K562 (cell line): ENCODE measurements around the gene PREB. TPM values are rescaled to one million over a fixed set of nuclear protein-coding genes. Genes with fewer than 3 reads are reported as not detected.
A peak's percentile ranks its signal among the peaks of the same experiment; 100 is the strongest.

Source experiments
- ATAC-seq: fragments of 200-7000 bp; cut with Tn5 transposase; 3 replicates; pipeline ENCODE4 v1.9.1; 2020; ENCODE audit warnings: moderate library complexity
- BruUV-seq: library from RNA; stranded (reverse); fragments of 400-500 nt; replicated peaks from 2 replicates; lab custom pipeline; 2021; lab: Mats Ljungman, UMichigan
- CTCF ChIA-PET: fragments of 300-600 bp; formaldehyde crosslinking; extraction: SDS; loops from one replicate; lab custom pipeline; 2021; ENCODE audit warnings: low intra/inter-chr PET ratio; lab: Yijun Ruan, JAX
- POLR2A ChIA-PET: fragments of 300-600, 350-650 bp; sonication (Branson Sonifier 250); formaldehyde crosslinking; extraction: SDS; loops from one replicate; lab custom pipeline; 2021; ENCODE audit warnings: antibody characterized with exemption, inconsistent platforms; lab: Yijun Ruan, JAX
- DNase-seq, 4 experiments: peaks; one replicate each; pipeline versions ENCODE4 v3.0.0 to v3.0.0-alpha.2; 2011 to 2018; ENCODE audit warnings: low spot score in 3 of 4, mixed read lengths in 3 of 4; ENCODE audit errors: extremely low read depth in 1 of 4
- FAIRE-seq: peaks from 2 replicates; lab custom pipeline; 2011; peaks lifted over from hg19 to GRCh38; lab: Jason Lieb, UNC
- H2AFZ ChIP-seq: 2 replicates; pipeline ENCODE4 v1.6.0; 2011; ENCODE audit warnings: low read depth, low read length, control low read depth, inconsistent platforms
- H3K27ac ChIP-seq: fragments of 200-600 bp; 3 replicates; pipeline ENCODE4 v1.8.0; 2011; ENCODE audit warnings: low read depth, mild to moderate bottlenecking, control low read depth, inconsistent platforms, low read length, moderate library complexity, mixed read lengths; ENCODE audit errors: extremely low read depth
- H3K27me3 ChIP-seq, 2 experiments: fragments of 300-600 bp in 1 of 2; 2 replicates in 1 of 2; 3 replicates in 1 of 2; pipeline versions ENCODE4 v1.6.0 to v1.8.0; 2011; ENCODE audit warnings: inconsistent platforms in 2 of 2, low read length in 2 of 2, mild to moderate bottlenecking in 1 of 2, mixed read lengths in 1 of 2, moderate library complexity in 1 of 2; ENCODE audit not compliant: control insufficient read depth in 2 of 2, insufficient read depth in 2 of 2
- H3K36me3 ChIP-seq: fragments of 300-600 bp; 3 replicates; pipeline ENCODE4 v1.8.0; 2011; ENCODE audit warnings: mild to moderate bottlenecking, low read length, inconsistent platforms; ENCODE audit not compliant: control insufficient read depth, insufficient read depth
- H3K4me1 ChIP-seq, 2 experiments: fragments of 200-600 bp in 1 of 2; replicated peaks in 1 of 2; 2 replicates in 1 of 2; 3 replicates in 1 of 2; pipeline versions ENCODE4 v1.5.1 to v1.8.0; 2011; ENCODE audit warnings: inconsistent platforms in 2 of 2, low read length in 2 of 2, mild to moderate bottlenecking in 1 of 2, mixed read lengths in 1 of 2, moderate library complexity in 1 of 2; ENCODE audit not compliant: control insufficient read depth in 2 of 2, insufficient read depth in 2 of 2
- H3K4me2 ChIP-seq: 2 replicates; pipeline ENCODE4 v1.6.1; 2011; ENCODE audit warnings: low read length, control low read depth, inconsistent platforms, mixed read lengths; ENCODE audit not compliant: insufficient read depth
- H3K4me3 ChIP-seq: fragments of 200-600 bp; sonication (generic), shearing (Covaris generic); 2 replicates; pipeline ENCODE4 v1.5.1; 2016; ENCODE audit warnings: control low read depth, inconsistent platforms
- H3K79me2 ChIP-seq: fragments of 200-600 bp; 3 replicates; pipeline ENCODE4 v1.8.0; 2011; ENCODE audit warnings: low read length, inconsistent platforms; ENCODE audit not compliant: control insufficient read depth, insufficient read depth
- H3K9ac ChIP-seq, 2 experiments: 2 replicates each; pipeline versions ENCODE4 v1.6.0 to v1.6.1; 2011; ENCODE audit warnings: low read depth in 2 of 2, low read length in 2 of 2, control low read depth in 1 of 2, inconsistent platforms in 1 of 2, mild to moderate bottlenecking in 1 of 2, mixed read lengths in 1 of 2; ENCODE audit not compliant: insufficient read depth in 1 of 2
- H3K9me1 ChIP-seq: one replicate; pipeline ENCODE4 v1.6.0; 2011; ENCODE audit warnings: inconsistent platforms, mild to moderate bottlenecking, low read length, moderate library complexity; ENCODE audit not compliant: control insufficient read depth, insufficient read depth
- H3K9me3 ChIP-seq: replicated peaks from 2 replicates; pipeline ENCODE4 v1.5.1; 2011; ENCODE audit warnings: low read depth, low read length, inconsistent platforms; ENCODE audit not compliant: control insufficient read depth, insufficient read depth
- H4K20me1 ChIP-seq: replicated peaks from 2 replicates; pipeline ENCODE4 v1.6.1; 2011; ENCODE audit warnings: low read length, inconsistent platforms, mixed read lengths; ENCODE audit not compliant: control insufficient read depth, insufficient read depth
- BRD4 ChIP-seq: fragments of 200-600 bp; sonication (generic); IDR thresholded peaks from 2 replicates; pipeline ENCODE4 v1.6.1; 2017; ENCODE audit warnings: inconsistent platforms
- CHD4 ChIP-seq: fragments of 200-600 bp; sonication (generic); IDR thresholded peaks from 3 replicates; pipeline ENCODE4 v1.6.1; 2012; ENCODE audit warnings: low read depth, mild to moderate bottlenecking, mixed read lengths, low read length, inconsistent platforms; ENCODE audit not compliant: insufficient read depth, insufficient replicate concordance, poor library complexity, severe bottlenecking
- E2F5 ChIP-seq: sonication (generic); formaldehyde crosslinking; IDR thresholded peaks from 2 replicates; pipeline ENCODE4 v1.8.0; 2022; ENCODE audit warnings: mild to moderate bottlenecking, missing genetic modification reagents
- HDGF ChIP-seq: fragments of 450-650 bp; IDR thresholded peaks from 2 replicates; pipeline ENCODE4 v1.6.1; 2016
- KDM5B ChIP-seq: fragments of 200-600 bp; sonication (generic); IDR thresholded peaks from 2 replicates; pipeline ENCODE4 v1.6.1; 2012; ENCODE audit warnings: low read depth, mild to moderate bottlenecking, moderate library complexity, low read length, control low read depth, inconsistent platforms; ENCODE audit not compliant: insufficient replicate concordance
- PTRF ChIP-seq: fragments of 450-650 bp; IDR thresholded peaks from 2 replicates; pipeline ENCODE4 v1.6.1; 2016; ENCODE audit warnings: mild to moderate bottlenecking, missing genetic modification characterization, missing compliant biosample characterization
- RUNX1 ChIP-seq: sonication (generic); IDR thresholded peaks from 2 replicates; pipeline ENCODE4 v1.6.1; 2016; ENCODE audit warnings: antibody characterized with exemption, low read depth
- ZNF239 ChIP-seq: fragments of 250-450 bp; sonication (Bioruptor Pico); IDR thresholded peaks from 2 replicates; pipeline ENCODE4 v1.4.0; 2020; ENCODE audit warnings: mild to moderate bottlenecking
- ZNF318 ChIP-seq, 2 experiments: fragments of 450-650 bp; IDR thresholded peaks; 2 replicates each; pipeline ENCODE4 v1.6.1; 2016; ENCODE audit warnings: mild to moderate bottlenecking in 2 of 2, borderline replicate concordance in 1 of 2, low read depth in 1 of 2, moderate library complexity in 1 of 2
- WGBS: fragments of 100-300 bp; shearing (Covaris generic); methylation state at CpG from one replicate; pipeline ENCODE4 v1.1.6; 2016; ENCODE audit warnings: low coverage, mixed read lengths; ENCODE audit not compliant: insufficient coverage; ENCODE audit errors: missing lambda C conversion rate; 5-methylcytosine and 5-hydroxymethylcytosine counted together
- in situ Hi-C: fragments of 300-500 bp; cut with MboI; formaldehyde crosslinking; loops from 4 replicates; pipeline ENCODE4 v1.15.0; 2018; ENCODE audit warnings: inconsistent platforms, mixed read lengths
- intact Hi-C: fragments of 100-400 bp; cut with micrococcal nuclease; formaldehyde crosslinking; loops from 2 replicates; pipeline ENCODE4 v1.14.2; 2022
- polyA plus RNA-seq, 8 experiments: library from polyadenylated mRNA; depleted of rRNA in 4 of 8; stranded (reverse) in 5 of 8; unstranded in 3 of 8; fragments of >200 nt; fragmentation: Nextera tagmentation in 2 of 8; fragmentation: Illumina TruSeq in 1 of 8; extraction: Ambion mirVana in 2 of 8; extraction: Trizol in 1 of 8; gene quantifications; 2 replicates each; pipeline versions ENCODE4 v1.2.1 to v1.2.3, GENCODE V29; 2011 to 2014; ENCODE audit warnings: inconsistent platforms in 1 of 8, missing spikeins in 1 of 8
- total RNA-seq, 7 experiments: library from RNA; depleted of rRNA in 6 of 7; stranded (reverse); fragments of >200 nt in 6 of 7; fragmentation: Illumina TruSeq in 2 of 7; extraction: Trizol in 2 of 7; gene quantifications; 2 replicates each; pipeline versions ENCODE4 v1.2.1 to v1.2.3, GENCODE V29; 2011 to 2021; ENCODE audit warnings: low replicate concordance in 1 of 7

PREB gene
- total and polyA plus RNA-seq, 9 of the 15 experiments (the other 6 are each of a cell fraction or from before 2014, with no cell fraction given): 35.1 to 84.2 (median 67.2) TPM

- TF ChIP-seq E2F5: no peak
- no peak for TF ChIP-seq RUNX1
These were observed at the start of gene PREB (continued) for GRCh38 chr2:27133905-27134780.

GRCh38 chr2:27184115-27184514 lies 49.7 kb upstream of the PREB start:
- ChIA-PET POLR2A (no interaction called here), CTCF (no interaction called here)
- intact Hi-C loops (loop anchor here (10.0 kb wide), 1 partner anchor 339 kb away; the partner anchor contains the start of gene DPYSL5), in situ Hi-C loops (no loop called here)
- Histone ChIP-seq H3K27ac (no peak overlapping the region), H3K9ac (no peak overlapping the region), H4K20me1 (no peaks in the 10 kb centered on the region), H3K36me3 (no peaks in the 10 kb centered on the region), H3K4me2 (no peak overlapping the region), H3K27me3 (peaks cover 0 to 4% of the 10 kb centered on the region in 2 experiments; a peak in 1 of 5 replicates), H3K9me1 (no peaks in the 10 kb centered on the region), H3K9me3 (no peaks in the 10 kb centered on the region), H3K79me2 (no peaks in the 10 kb centered on the region), H3K4me3 (no peak overlapping the region), H3K4me1 (peaks cover 0 to 10% of the 10 kb centered on the region in 2 experiments; a peak in 3 of 5 replicates), H2AFZ (peak overlapping the region; percentile 24; the same call in 1 of the 2 replicates)
- no peak for ATAC-seq
- DNase-seq: no peak
- no TSS peak for BruUV-seq
- FAIRE-seq: no peak
- 41% methylated on average over 4 of the region's 4 CpGs for WGBS
- TF ChIP-seq ZNF318 (IDR thresholded peaks at IDR 0.05; ENCODE audit: borderline replicate concordance in 1 of 2, low read depth in 1 of 2) (no peak), BRD4 (no peak), CHD4 (no peak), ZNF239 (no peak), HDGF (no peak), PTRF (tag) (no peak), KDM5B (no peak)
